ENCODE measurements around the gene APOBEC3H. TPM values are rescaled to one million over a fixed set of nuclear protein-coding genes. Genes with fewer than 3 reads are reported as not detected.
"Not testable (repeated sequence)": the region's sequence is repeated elsewhere in the genome, so short reads cannot be mapped to it uniquely, and the experiment has no call there.

Gene APOBEC3H
- polyA plus RNA-seq, 1 donor, result 0.42 TPM

GRCh38 chr22:39070186-39070585, 26.9 kb upstream of the APOBEC3H start:
- H3K27me3 ChIP-seq (ENCODE audit: control insufficient read depth, insufficient read depth, low read length), result no peaks in the 10 kb centered on the region
- H3K9me3 ChIP-seq (ENCODE audit: control insufficient read depth, low read depth, low read length), result no peaks in the 10 kb centered on the region
- H3K4me3 ChIP-seq (ENCODE audit: low read length), result no peak overlapping the region
- H3K4me1 ChIP-seq (ENCODE audit: control insufficient read depth, insufficient read depth, low read length), result no peaks in the 10 kb centered on the region
- H3K27ac ChIP-seq (ENCODE audit: low read length), result no peak overlapping the region
- no peaks in the 10 kb centered on the region for H3K36me3 ChIP-seq (ENCODE audit: control insufficient read depth, insufficient read depth, low read length)
- WGBS (ENCODE audit: insufficient coverage, low lambda C conversion rate), result 100% methylated on average over 1 of the region's 7 CpGs
- DNase-seq, result no peak

- not testable (repeated sequence) for H3K36me3 ChIP-seq (ENCODE audit: control insufficient read depth, insufficient read depth, low read length); DNase-seq; H3K9me3 ChIP-seq (ENCODE audit: control insufficient read depth, low read depth, low read length); H3K4me1 ChIP-seq (ENCODE audit: control insufficient read depth, insufficient read depth, low read length); H3K4me3 ChIP-seq (ENCODE audit: low read length); H3K27me3 ChIP-seq (ENCODE audit: control insufficient read depth, insufficient read depth, low read length); H3K27ac ChIP-seq (ENCODE audit: low read length)
- 100% methylated on average over 1 of the region's 7 CpGs for WGBS (ENCODE audit: insufficient coverage, low lambda C conversion rate)
Measured at GRCh38 chr22:39072581-39072981, 24.5 kb upstream of the APOBEC3H start.

GRCh38 chr22:39073981-39074380, 23.1 kb upstream of the APOBEC3H start:
- H3K9me3 ChIP-seq (ENCODE audit: control insufficient read depth, low read depth, low read length), result no peaks in the 10 kb centered on the region
- 0% methylated on average over 1 of the region's 2 CpGs for WGBS (ENCODE audit: insufficient coverage, low lambda C conversion rate)
- no peak overlapping the region for H3K27ac ChIP-seq (ENCODE audit: low read length)
- DNase-seq, result no peak
- H3K36me3 ChIP-seq (ENCODE audit: control insufficient read depth, insufficient read depth, low read length), result no peaks in the 10 kb centered on the region
- no peak overlapping the region for H3K4me3 ChIP-seq (ENCODE audit: low read length)
- H3K27me3 ChIP-seq (ENCODE audit: control insufficient read depth, insufficient read depth, low read length), result no peaks in the 10 kb centered on the region
- H3K4me1 ChIP-seq (ENCODE audit: control insufficient read depth, insufficient read depth, low read length), result peaks cover 6% of the 10 kb centered on the region

GRCh38 chr22:39076155-39077025, 20.7 kb upstream of the APOBEC3H start:
- not testable (repeated sequence) for H3K9me3 ChIP-seq (ENCODE audit: control insufficient read depth, low read depth, low read length); DNase-seq; H3K27me3 ChIP-seq (ENCODE audit: control insufficient read depth, insufficient read depth, low read length); H3K36me3 ChIP-seq (ENCODE audit: control insufficient read depth, insufficient read depth, low read length); H3K4me1 ChIP-seq (ENCODE audit: control insufficient read depth, insufficient read depth, low read length); H3K27ac ChIP-seq (ENCODE audit: low read length); H3K4me3 ChIP-seq (ENCODE audit: low read length)
- no CpG with 5 or more reads among the region's 24 CpGs for WGBS (ENCODE audit: insufficient coverage, low lambda C conversion rate)

- H3K27me3 ChIP-seq (ENCODE audit: control insufficient read depth, insufficient read depth, low read length); H3K4me1 ChIP-seq (ENCODE audit: control insufficient read depth, insufficient read depth, low read length); H3K36me3 ChIP-seq (ENCODE audit: control insufficient read depth, insufficient read depth, low read length); H3K9me3 ChIP-seq (ENCODE audit: control insufficient read depth, low read depth, low read length): not testable (repeated sequence)
- WGBS (ENCODE audit: insufficient coverage, low lambda C conversion rate), result no CpG with 5 or more reads among the region's 17 CpGs
- peak within 1 kb of the TSS; percentile 35 for H3K4me3 ChIP-seq (ENCODE audit: low read length)
- peak within 1 kb of the TSS; percentile 23 for H3K27ac ChIP-seq (ENCODE audit: low read length)
- DNase-seq, result peak in 1 of 2 donors; percentile 60
Measured at GRCh38 chr22:39077026-39077840, 19.8 kb upstream of the APOBEC3H start, which contains the start of gene APOBEC3G. TSS of gene APOBEC3G (plus strand) at chr22:39077275. CDS start at chr22:39077362, 87 bp downstream.

- not testable (repeated sequence) for H3K9me3 ChIP-seq (ENCODE audit: control insufficient read depth, low read depth, low read length); DNase-seq; H3K4me3 ChIP-seq (ENCODE audit: low read length); H3K4me1 ChIP-seq (ENCODE audit: control insufficient read depth, insufficient read depth, low read length); H3K27me3 ChIP-seq (ENCODE audit: control insufficient read depth, insufficient read depth, low read length); H3K36me3 ChIP-seq (ENCODE audit: control insufficient read depth, insufficient read depth, low read length); H3K27ac ChIP-seq (ENCODE audit: low read length)
- 100% methylated on average over 4 of the region's 12 CpGs for WGBS (ENCODE audit: insufficient coverage, low lambda C conversion rate)
Measured at GRCh38 chr22:39077912-39078311, 19.1 kb upstream of the APOBEC3H start.

- no peak overlapping the region for H3K4me3 ChIP-seq (ENCODE audit: low read length)
- H3K27me3 ChIP-seq (ENCODE audit: control insufficient read depth, insufficient read depth, low read length), result no peaks in the 10 kb centered on the region
- DNase-seq, result no peak
- H3K9me3 ChIP-seq (ENCODE audit: control insufficient read depth, low read depth, low read length), result no peaks in the 10 kb centered on the region
- WGBS (ENCODE audit: insufficient coverage, low lambda C conversion rate), result no CpG with 5 or more reads among the region's 8 CpGs
- no peaks in the 10 kb centered on the region for H3K36me3 ChIP-seq (ENCODE audit: control insufficient read depth, insufficient read depth, low read length)
- H3K27ac ChIP-seq (ENCODE audit: low read length), result no peak overlapping the region
- H3K4me1 ChIP-seq (ENCODE audit: control insufficient read depth, insufficient read depth, low read length), result peaks cover 6% of the 10 kb centered on the region
Measured at GRCh38 chr22:39078329-39078728, 18.7 kb upstream of the APOBEC3H start.

- H3K9me3 ChIP-seq (ENCODE audit: control insufficient read depth, low read depth, low read length); H3K36me3 ChIP-seq (ENCODE audit: control insufficient read depth, insufficient read depth, low read length); H3K27me3 ChIP-seq (ENCODE audit: control insufficient read depth, insufficient read depth, low read length); H3K4me3 ChIP-seq (ENCODE audit: low read length); H3K27ac ChIP-seq (ENCODE audit: low read length); DNase-seq; H3K4me1 ChIP-seq (ENCODE audit: control insufficient read depth, insufficient read depth, low read length): not testable (repeated sequence)
- WGBS (ENCODE audit: insufficient coverage, low lambda C conversion rate), result 92% methylated on average over 2 of the region's 24 CpGs
Measured at GRCh38 chr22:39079054-39079637, 17.9 kb upstream of the APOBEC3H start.

GRCh38 chr22:39080052-39080762, 16.8 kb upstream of the APOBEC3H start:
- Histone ChIP-seq H3K9me3 (ENCODE audit: control insufficient read depth, low read depth, low read length) (no peaks in the 10 kb centered on the region), H3K27ac (ENCODE audit: low read length) (no peak overlapping the region), H3K4me1 (ENCODE audit: control insufficient read depth, insufficient read depth, low read length) (peaks cover 6% of the 10 kb centered on the region), H3K4me3 (ENCODE audit: low read length) (no peak overlapping the region), H3K27me3 (ENCODE audit: control insufficient read depth, insufficient read depth, low read length) (no peaks in the 10 kb centered on the region), H3K36me3 (ENCODE audit: control insufficient read depth, insufficient read depth, low read length) (no peaks in the 10 kb centered on the region)
- no peak for DNase-seq
- WGBS (ENCODE audit: insufficient coverage, low lambda C conversion rate), result no CpG with 5 or more reads among the region's 9 CpGs

GRCh38 chr22:39081016-39081415, 16.0 kb upstream of the APOBEC3H start:
- H3K27ac ChIP-seq (ENCODE audit: low read length), result no peak overlapping the region
- no peak for DNase-seq
- H3K27me3 ChIP-seq (ENCODE audit: control insufficient read depth, insufficient read depth, low read length), result no peaks in the 10 kb centered on the region
- no peaks in the 10 kb centered on the region for H3K36me3 ChIP-seq (ENCODE audit: control insufficient read depth, insufficient read depth, low read length)
- H3K9me3 ChIP-seq (ENCODE audit: control insufficient read depth, low read depth, low read length), result no peaks in the 10 kb centered on the region
- H3K4me1 ChIP-seq (ENCODE audit: control insufficient read depth, insufficient read depth, low read length), result peaks cover 6% of the 10 kb centered on the region
- no CpG with 5 or more reads among the region's 12 CpGs for WGBS (ENCODE audit: insufficient coverage, low lambda C conversion rate)
- H3K4me3 ChIP-seq (ENCODE audit: low read length), result no peak overlapping the region

Data from large intestine (tissue), 3 donors.